HG02870 (cell line): ENCODE measurements around the gene RABL2B.

ENCODE experiments used
- ATAC-seq: cut with Tn5 transposase; IDR thresholded peaks from one replicate; pipeline ENCODE4 v1.9.1; 2021; ENCODE audit warnings: mild to moderate bottlenecking, moderate library complexity; ENCODE audit not compliant: unreplicated experiment

The RABL2B gene

DNA sequence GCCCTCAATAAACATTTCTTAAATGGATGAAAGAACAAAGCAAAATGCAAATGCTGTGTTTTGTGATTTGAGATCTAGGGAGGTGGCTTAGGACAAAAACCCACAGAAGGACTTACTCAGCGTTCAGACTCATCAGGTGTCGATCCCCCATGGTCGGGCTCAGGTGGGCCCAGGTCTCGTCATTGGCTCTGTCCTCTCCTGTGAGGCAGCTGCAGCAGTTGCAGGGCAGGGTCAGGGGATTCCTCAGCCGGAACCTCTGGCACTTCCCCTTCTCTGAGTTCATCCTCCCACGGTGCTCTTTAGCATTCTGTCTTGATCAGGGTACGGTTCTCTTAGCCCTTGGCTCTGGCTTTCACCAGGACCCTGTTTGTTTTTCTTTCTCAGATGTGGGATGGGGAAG, 59.4 kb downstream of the RABL2B start:
- no peak for ATAC-seq

DNA sequence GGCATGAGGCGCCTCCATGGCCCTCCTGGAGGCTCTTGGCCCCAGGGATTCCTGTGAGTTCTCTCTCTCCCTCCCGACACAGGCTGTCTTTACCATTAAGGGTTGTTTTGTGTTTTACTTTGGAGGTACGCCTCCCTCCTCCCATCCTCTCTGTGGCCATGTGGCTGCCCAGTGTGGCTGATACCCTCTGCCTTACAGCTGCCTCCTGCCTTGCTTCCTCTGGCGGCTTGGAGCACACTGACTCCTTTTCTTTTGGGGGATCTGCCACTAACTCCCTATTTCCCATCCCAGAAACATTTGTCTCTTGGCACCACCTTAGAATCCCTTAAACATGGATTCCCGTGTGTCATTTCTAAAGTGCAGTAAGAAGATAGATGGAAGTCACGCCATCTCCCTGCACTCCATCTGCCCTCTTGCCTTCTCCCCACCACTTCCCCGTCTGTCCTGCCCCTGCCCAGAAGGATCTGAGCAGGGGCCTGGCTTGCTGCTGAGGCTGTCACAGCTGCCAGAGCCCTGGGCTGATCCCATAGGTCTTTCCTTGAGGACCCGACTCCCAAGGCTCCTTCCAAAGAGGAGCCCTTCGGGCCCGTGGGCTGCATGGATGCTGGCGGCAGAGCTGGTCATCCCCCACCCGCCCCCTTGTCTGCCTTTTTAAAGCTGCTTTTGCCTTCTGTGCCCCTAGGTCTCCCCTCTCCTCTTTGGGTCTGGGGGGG, 60.6 kb downstream of the RABL2B start:
- no peak for ATAC-seq

- no peak for ATAC-seq
Observed at GRCh38 chr22:50722048-50722701, 61.3 kb downstream of the RABL2B start.

DNA sequence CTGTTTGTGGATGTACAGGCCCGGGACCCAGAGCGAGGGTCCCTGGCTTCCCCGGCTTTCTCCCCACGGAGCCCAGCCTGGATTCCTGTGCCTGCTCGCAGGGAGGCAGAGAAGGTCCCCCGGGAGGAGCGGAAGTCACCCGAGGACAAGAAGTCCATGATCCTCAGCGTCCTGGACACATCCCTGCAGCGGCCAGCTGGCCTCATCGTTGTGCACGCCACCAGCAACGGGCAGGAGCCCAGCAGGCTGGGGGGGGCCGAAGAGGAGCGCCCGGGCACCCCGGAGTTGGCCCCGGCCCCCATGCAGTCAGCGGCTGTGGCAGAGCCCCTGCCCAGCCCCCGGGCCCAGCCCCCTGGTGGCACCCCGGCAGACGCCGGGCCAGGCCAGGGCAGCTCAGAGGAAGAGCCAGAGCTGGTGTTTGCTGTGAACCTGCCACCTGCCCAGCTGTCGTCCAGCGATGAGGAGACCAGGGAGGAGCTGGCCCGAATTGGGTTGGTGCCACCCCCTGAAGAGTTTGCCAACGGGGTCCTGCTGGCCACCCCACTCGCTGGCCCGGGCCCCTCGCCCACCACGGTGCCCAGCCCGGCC, 62.1 kb downstream of the RABL2B start:
- no peak for ATAC-seq

- no peak for ATAC-seq
Observed at GRCh38 chr22:50720301-50721256, 62.9 kb downstream of the RABL2B start.

GRCh38 chr22:50719814-50720300, 63.6 kb downstream of the RABL2B start:
- ATAC-seq = no peak

DNA sequence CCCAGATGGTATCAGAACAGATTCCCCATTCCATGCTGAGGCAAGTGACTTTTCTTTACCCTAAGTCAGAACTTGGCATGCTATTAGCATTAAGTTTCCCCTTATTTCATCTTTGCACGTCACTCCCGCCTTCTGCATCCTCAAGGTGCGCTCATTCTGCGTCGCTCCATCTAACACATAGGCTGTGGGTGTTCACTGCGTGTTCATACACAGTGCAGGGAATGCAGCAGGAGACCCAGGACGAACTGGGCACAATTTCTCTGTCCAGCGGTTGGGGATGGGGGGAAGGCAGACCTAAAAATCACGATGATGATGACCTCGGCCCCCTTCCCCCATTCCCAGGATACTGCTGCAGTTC, 65.1 kb downstream of the RABL2B start:
- no peak for ATAC-seq

DNA sequence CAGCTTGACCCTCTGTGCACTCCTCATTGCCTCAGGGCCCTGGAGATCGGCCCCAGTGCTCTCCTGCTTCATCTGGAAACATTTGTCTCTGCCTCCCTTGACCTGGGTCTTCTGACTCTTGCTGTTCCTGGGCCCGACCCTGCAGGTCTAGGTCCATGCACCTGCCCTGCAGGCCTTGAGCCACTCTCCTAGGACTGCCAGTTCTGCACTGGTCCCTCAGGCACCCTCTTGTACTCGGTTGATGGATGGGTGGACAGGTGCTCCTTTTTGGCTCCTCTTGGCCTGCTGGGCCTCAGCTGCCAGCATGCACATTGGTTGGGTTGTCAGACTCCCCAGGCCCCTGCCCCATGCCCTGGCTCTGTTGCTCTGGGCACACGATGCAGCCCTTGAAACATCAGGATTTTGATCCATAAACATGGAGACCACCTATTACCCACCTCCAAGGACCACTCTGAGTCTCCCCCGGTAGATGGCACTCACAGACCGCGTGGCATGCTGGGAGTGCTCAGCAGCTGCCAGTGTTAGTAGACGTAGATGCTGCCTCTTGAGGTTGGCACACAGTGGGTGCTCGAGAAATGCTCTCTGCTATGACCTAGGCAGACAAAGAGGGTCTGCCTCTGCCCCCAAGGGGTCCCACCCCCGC, 65.6 kb downstream of the RABL2B start:
- no peak for ATAC-seq
